Sigmoid colon (tissue), 7 donors: ENCODE data around the gene TM6SF1. TPM values are rescaled to one million over a fixed set of nuclear protein-coding genes. Genes with fewer than 3 reads are reported as not detected.
"Not testable (repeated sequence)": the region's sequence is repeated elsewhere in the genome, so short reads cannot be mapped to it uniquely, and the experiment has no call there.

Experiments used
- DNase-seq: peaks from one replicate; pipeline ENCODE4 v3.0.0-alpha.2; 2019
- H3K27ac ChIP-seq, 4 donors: fragments of 200-600 bp; sonication (generic); one replicate each; pipeline ENCODE4 v1.5.1; 2016 to 2019; ENCODE audit warnings: mild to moderate bottlenecking in 1 of 4
- H3K27me3 ChIP-seq, 3 donors: fragments of 200-600 bp; sonication (generic); one replicate each; pipeline ENCODE4 v1.5.1; 2019; ENCODE audit warnings: mild to moderate bottlenecking in 1 of 3
- H3K36me3 ChIP-seq, 4 donors: fragments of 200-600 bp; sonication (generic); one replicate each; pipeline ENCODE4 v1.5.1; 2016 to 2019
- H3K4me1 ChIP-seq, 4 donors: fragments of 200-600 bp; sonication (generic); one replicate each; pipeline ENCODE4 v1.5.1; 2017 to 2019
- H3K4me3 ChIP-seq, 4 donors: fragments of 200-600 bp; sonication (generic); one replicate each; pipeline ENCODE4 v1.5.1; 2017 to 2019; ENCODE audit warnings: mild to moderate bottlenecking in 2 of 4, moderate library complexity in 1 of 4
- H3K9me3 ChIP-seq, 4 donors: fragments of 200-600 bp in 3 of 4; sonication (generic) in 3 of 4; one replicate each; pipeline versions ENCODE4 v1.5.1 to v1.6.1; 2013 to 2019
- EP300 ChIP-seq, 4 donors: sonication (generic); formaldehyde crosslinking; IDR thresholded peaks; one replicate each; pipeline ENCODE4 v1.6.1; 2017; ENCODE audit warnings: antibody characterized with exemption in 4 of 4
- POLR2A ChIP-seq, 2 donors: fragments of 450-650 bp; IDR thresholded peaks; one replicate each; pipeline ENCODE4 v1.6.1; 2016; ENCODE audit warnings: antibody characterized with exemption in 2 of 2, mild to moderate bottlenecking in 2 of 2, moderate library complexity in 2 of 2
- POLR2AphosphoS5 ChIP-seq, 4 donors: sonication (generic); formaldehyde crosslinking; IDR thresholded peaks; one replicate each; pipeline ENCODE4 v1.6.1; 2017; ENCODE audit warnings: antibody characterized with exemption in 4 of 4
- WGBS, 2 donors: extraction: QIAGEN DNeasy Blood & Tissue Kit; methylation state at CpG; one replicate each; pipeline ENCODE4 v1.1.7; 2013; 5-methylcytosine and 5-hydroxymethylcytosine counted together
- intact Hi-C: fragments of 100-400 bp; cut with DNase I; formaldehyde crosslinking; loops from one replicate; pipeline ENCODE4 v1.15.1; 2023
- polyA plus RNA-seq, 3 donors: library from polyadenylated mRNA; stranded (reverse); fragments of 200-250 nt; gene quantifications; one replicate each; pipeline ENCODE4 v1.2.3, GENCODE V29; 2013
- total RNA-seq, 4 donors: library from RNA; depleted of rRNA; stranded (reverse); fragments of >200 nt; gene quantifications; one replicate each; pipeline ENCODE4 v1.1.0, GENCODE V29; 2016
- TF ChIP-seq, protein P1 (sequence below), 4 experiments: fragments of 450-650 bp in 3 of 4; fragments of 200-600 bp in 1 of 4; IDR thresholded peaks; one replicate each; pipeline ENCODE4 v1.5.1; 2016 to 2019; ENCODE audit warnings: antibody characterized with exemption in 4 of 4, mild to moderate bottlenecking in 3 of 4, moderate library complexity in 2 of 4
- donor health status: healthy with polysubstance abuse.
- donor health status: Bipolar disorder and iron deficiency.
- donor health status: healthy.

Gene TM6SF1
- total and polyA plus RNA-seq, 7 donors: 1.2 to 7.5 (median 2.8) TPM

DNA sequence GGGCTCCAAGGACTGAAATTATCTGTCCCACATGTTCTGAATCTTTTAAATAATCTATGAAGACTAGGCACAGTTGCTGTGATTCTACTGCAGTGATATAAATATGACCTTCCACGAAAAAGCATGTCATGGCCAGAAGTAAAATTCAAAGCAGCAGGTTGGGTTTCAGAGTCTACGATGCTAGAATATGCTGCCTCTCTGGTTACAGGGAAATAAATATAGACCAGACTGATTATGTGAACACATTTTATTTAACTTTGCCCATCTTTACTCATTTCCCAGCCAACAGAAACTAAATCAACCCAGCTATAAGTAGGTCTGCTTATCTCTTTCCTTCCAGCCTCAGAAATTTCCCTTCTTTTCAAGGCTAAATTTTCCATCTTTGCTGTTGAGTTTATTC, 19.9 kb upstream of the TM6SF1 start:
- WGBS, 2 donors: 80 to 82% methylated on average over 2 of the region's 2 CpGs
- Histone ChIP-seq H3K9me3 (no peaks in the 10 kb centered on the region), H3K4me3 (no peak overlapping the region), H3K27ac (no peak overlapping the region), H3K27me3 (no peaks in the 10 kb centered on the region), H3K4me1 (no peaks in the 10 kb centered on the region), H3K36me3 (no peaks in the 10 kb centered on the region)
- no peak for DNase-seq
- TF ChIP-seq POLR2A (IDR thresholded peaks at IDR 0.05) (no peak), EP300 (IDR thresholded peaks at IDR 0.05) (no peak), POLR2AphosphoS5 (IDR thresholded peaks at IDR 0.05) (no peak)
- TF ChIP-seq, protein P1, sequence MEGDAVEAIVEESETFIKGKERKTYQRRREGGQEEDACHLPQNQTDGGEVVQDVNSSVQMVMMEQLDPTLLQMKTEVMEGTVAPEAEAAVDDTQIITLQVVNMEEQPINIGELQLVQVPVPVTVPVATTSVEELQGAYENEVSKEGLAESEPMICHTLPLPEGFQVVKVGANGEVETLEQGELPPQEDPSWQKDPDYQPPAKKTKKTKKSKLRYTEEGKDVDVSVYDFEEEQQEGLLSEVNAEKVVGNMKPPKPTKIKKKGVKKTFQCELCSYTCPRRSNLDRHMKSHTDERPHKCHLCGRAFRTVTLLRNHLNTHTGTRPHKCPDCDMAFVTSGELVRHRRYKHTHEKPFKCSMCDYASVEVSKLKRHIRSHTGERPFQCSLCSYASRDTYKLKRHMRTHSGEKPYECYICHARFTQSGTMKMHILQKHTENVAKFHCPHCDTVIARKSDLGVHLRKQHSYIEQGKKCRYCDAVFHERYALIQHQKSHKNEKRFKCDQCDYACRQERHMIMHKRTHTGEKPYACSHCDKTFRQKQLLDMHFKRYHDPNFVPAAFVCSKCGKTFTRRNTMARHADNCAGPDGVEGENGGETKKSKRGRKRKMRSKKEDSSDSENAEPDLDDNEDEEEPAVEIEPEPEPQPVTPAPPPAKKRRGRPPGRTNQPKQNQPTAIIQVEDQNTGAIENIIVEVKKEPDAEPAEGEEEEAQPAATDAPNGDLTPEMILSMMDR (IDR thresholded peaks at IDR 0.05): no peak
- intact Hi-C loops: no loop called here

DNA sequence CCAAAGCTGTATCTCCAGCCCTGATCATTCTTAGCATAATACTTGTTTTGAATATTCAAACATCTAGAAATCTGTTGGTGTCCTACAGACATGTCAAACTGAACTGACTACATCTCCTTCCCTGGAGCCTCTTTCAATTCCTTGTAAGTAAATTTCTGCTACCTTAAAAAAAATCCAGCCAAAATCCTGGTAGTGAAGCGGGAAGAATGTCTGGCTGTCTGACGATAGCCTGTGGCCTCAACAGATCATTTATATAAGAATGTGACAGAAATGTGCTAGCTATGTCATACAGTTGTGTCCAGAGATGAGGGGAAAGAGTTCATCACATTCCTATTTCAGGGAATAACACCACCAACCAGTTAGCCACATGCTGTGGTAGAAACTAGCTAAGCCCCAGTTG, 18.6 kb upstream of the TM6SF1 start:
- 89 to 93% methylated on average over 2 of the region's 2 CpGs for WGBS, 2 donors
- Histone ChIP-seq H3K36me3 (no peaks in the 10 kb centered on the region), H3K27ac (no peak overlapping the region), H3K4me1 (no peaks in the 10 kb centered on the region), H3K4me3 (no peak overlapping the region), H3K9me3 (no peaks in the 10 kb centered on the region), H3K27me3 (no peaks in the 10 kb centered on the region)
- intact Hi-C loops: no loop called here
- TF ChIP-seq, protein P1 (IDR thresholded peaks at IDR 0.05): no peak
- TF ChIP-seq EP300 (IDR thresholded peaks at IDR 0.05): no peak
- TF ChIP-seq POLR2AphosphoS5 (IDR thresholded peaks at IDR 0.05): no peak
- TF ChIP-seq POLR2A (IDR thresholded peaks at IDR 0.05): no peak
- DNase-seq: no peak

DNA sequence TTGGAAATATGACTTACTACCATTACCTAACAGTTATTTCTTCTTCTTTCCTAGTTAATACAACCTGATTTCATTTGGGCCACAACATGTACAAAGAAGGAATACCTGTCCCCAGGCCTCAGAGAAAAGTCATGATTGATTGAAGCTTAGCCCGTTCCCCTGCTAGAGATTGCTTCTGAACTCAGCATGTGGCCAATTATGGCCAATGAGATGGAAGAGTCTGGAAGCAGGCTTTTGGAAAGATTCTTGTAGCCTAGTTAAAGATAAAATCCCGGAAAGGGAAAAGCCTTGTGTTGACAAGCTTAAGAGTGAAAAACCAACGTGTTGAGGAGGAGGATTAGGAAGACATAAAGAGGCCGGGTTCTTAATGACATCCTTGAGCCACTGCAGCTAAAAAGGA, 17.0 kb upstream of the TM6SF1 start:
- no peaks in the 10 kb centered on the region for H3K27me3 ChIP-seq
- TF ChIP-seq, protein P1 (IDR thresholded peaks at IDR 0.05): no peak
- TF ChIP-seq POLR2A (IDR thresholded peaks at IDR 0.05): no peak
- TF ChIP-seq POLR2AphosphoS5 (IDR thresholded peaks at IDR 0.05): no peak
- TF ChIP-seq EP300 (IDR thresholded peaks at IDR 0.05): no peak
- no peak for DNase-seq
- H3K4me1 ChIP-seq: no peaks in the 10 kb centered on the region
- H3K36me3 ChIP-seq: no peaks in the 10 kb centered on the region
- 61 to 69% methylated on average over 4 of the region's 4 CpGs for WGBS, 2 donors
- no peak overlapping the region for H3K27ac ChIP-seq
- H3K4me3 ChIP-seq: no peak overlapping the region
- intact Hi-C loops: no loop called here
- H3K9me3 ChIP-seq: no peaks in the 10 kb centered on the region

DNA sequence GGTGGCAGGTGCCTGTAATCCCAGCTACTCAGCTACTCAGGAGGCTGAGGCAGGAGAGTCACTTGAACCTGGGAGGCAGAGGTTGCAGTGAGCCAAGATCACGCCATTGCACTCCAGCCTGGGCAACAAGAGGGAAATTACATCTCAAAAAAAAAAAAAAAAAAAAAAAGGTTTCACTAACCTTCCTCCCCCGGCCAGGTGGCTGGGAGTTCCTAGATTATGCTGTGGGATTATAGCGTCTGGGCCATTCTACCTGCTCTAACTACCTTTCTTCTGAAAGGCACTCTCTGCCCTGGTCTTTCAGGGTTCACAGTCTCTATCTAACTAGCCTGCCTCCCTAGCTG, 15.5 kb upstream of the TM6SF1 start:
- H3K9me3 ChIP-seq, intact Hi-C loops, H3K4me1 ChIP-seq, H3K4me3 ChIP-seq, H3K36me3 ChIP-seq, DNase-seq, H3K27me3 ChIP-seq: not testable (repeated sequence)
- peak overlapping the region in 1 of 4 donors; percentile 34 for H3K27ac ChIP-seq
- 76 to 84% methylated on average over 3 of the region's 3 CpGs for WGBS, 2 donors

DNA sequence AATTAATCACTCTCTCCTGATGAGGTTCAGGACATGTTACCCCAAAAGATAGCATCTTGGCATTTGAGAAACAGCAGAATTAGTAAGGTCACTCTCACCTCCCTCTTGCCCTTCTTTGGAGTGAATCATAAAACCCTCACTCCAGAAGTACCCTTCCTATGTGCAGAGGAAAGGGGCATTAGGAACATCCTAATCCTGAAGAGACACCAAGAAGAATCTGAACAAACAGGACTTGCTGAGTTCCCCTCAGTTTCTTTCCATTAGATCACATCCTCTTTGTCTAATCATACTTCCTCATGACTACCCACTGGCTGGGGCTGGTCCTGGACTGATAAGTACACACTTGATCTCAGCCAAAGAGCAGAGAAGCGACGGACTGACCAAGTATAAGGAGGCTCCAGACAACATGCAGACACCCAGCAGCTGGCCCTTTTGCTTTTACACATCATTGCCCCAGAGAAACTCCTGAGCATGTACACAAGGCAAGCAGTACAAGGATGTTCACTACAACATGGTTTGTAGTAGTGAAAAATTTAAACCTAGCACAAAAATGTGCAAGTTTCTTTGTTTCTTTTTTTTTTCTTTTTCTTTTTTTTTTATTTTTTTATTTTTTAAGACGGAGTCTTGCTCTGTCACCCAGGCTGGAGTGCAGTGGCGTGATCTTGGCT, 15.0 kb upstream of the TM6SF1 start:
- Histone ChIP-seq H3K4me3 (no peak overlapping the region), H3K4me1 (no peaks in the 10 kb centered on the region), H3K36me3 (no peaks in the 10 kb centered on the region), H3K27me3 (no peaks in the 10 kb centered on the region), H3K9me3 (peaks cover 0 to 3% (median 0%) of the 10 kb centered on the region in 4 donors), H3K27ac (peak overlapping the region in 1 of 4 donors; percentile 34)
- intact Hi-C loops: no loop called here
- WGBS, 2 donors: 57 to 72% methylated on average over 4 of the region's 4 CpGs
- DNase-seq: peak; percentile 73
- TF ChIP-seq POLR2A (IDR thresholded peaks at IDR 0.05) (no peak), EP300 (IDR thresholded peaks at IDR 0.05) (no peak), POLR2AphosphoS5 (IDR thresholded peaks at IDR 0.05) (peak in 2 of 4 donors; percentile 29 to 69)
- TF ChIP-seq, protein P1 (IDR thresholded peaks at IDR 0.05): no peak
